Natural killer cell treated with Interleukin-12 subunit alpha and Interleukin-12 subunit beta and Interleukin-15 and Interleukin-18, amount 100 ng/mL, for 72 hours (primary cell): ENCODE results near the gene CYP4F2. TPM values are rescaled to one million over a fixed set of nuclear protein-coding genes. Genes with fewer than 3 reads are reported as not detected.
"Not testable (repeated sequence)": the region's sequence is repeated elsewhere in the genome, so short reads cannot be mapped to it uniquely, and the experiment has no call there.

Source experiments
- ATAC-seq, 2 donors: fragments of 150-1000 bp; cut with Tn5 transposase in 1 of 2; sonication (Bioruptor Pico), chemical (Tn5 transposase) in 1 of 2; 2 replicates each; pipeline ENCODE4 v1.10.0; 2021
- DNase-seq: peaks from one replicate; pipeline ENCODE4 v3.0.0; 2022; ENCODE audit warnings: low spot score
- H3K27ac Mint-ChIP-seq, 2 donors: 1 replicate in 1 of 2; 2 replicates in 1 of 2; pipeline ENCODE4 v1.8.0; 2022; ENCODE audit warnings: mixed read lengths in 2 of 2, mild to moderate bottlenecking in 1 of 2, moderate library complexity in 1 of 2
- H3K27me3 Mint-ChIP-seq, 2 donors: 1 replicate in 1 of 2; 2 replicates in 1 of 2; pipeline ENCODE4 v1.8.0; 2022; ENCODE audit warnings: mixed read lengths in 2 of 2
- H3K36me3 Mint-ChIP-seq: one replicate; pipeline ENCODE4 v1.8.0; 2022; ENCODE audit warnings: mixed read lengths
- H3K4me1 Mint-ChIP-seq, 2 donors: 1 replicate in 1 of 2; 2 replicates in 1 of 2; pipeline ENCODE4 v1.8.0; 2022; ENCODE audit warnings: low read depth in 2 of 2, mixed read lengths in 2 of 2, mild to moderate bottlenecking in 1 of 2
- H3K4me3 Mint-ChIP-seq: one replicate; pipeline ENCODE4 v1.8.0; 2022; ENCODE audit warnings: mixed read lengths
- H3K9me3 Mint-ChIP-seq: 2 replicates; pipeline ENCODE4 v1.8.0; 2022; ENCODE audit warnings: mixed read lengths
- total RNA-seq, 2 donors: library from RNA; stranded (reverse); gene quantifications; one replicate each; pipeline ENCODE4 v1.2.3, GENCODE V29; 2022

Gene CYP4F2
- total RNA-seq, 2 donors from 2014 or later = not detected

DNA sequence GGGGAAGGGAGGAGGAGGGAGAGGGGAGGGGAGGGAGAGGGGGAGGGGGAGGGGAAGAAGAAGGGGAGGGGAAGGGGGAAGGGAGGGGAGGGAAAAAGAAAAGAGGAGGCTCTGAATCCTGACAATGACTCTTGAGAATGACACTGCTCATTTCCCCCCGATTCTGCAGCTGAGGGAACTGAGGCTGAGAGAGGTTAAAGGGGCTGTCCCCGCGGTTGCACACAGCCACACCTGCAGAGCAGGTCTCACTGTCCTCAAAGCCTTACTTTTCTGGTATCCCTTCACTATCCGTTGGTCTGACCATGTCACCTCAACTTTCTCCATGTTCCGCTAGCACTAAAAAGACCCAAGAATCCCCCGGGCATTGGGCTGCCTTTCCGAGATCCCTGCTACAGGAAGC is 35.4 kb downstream of the CYP4F2 start:
- ATAC-seq (no peak), DNase-seq (no peak)
- Mint-ChIP-seq H3K9me3 (no peaks in the 10 kb centered on the region), H3K4me1 (no peaks in the 10 kb centered on the region), H3K27me3 (no peaks in the 10 kb centered on the region), H3K27ac (no peak overlapping the region), H3K36me3 (no peaks in the 10 kb centered on the region), H3K4me3 (no peak overlapping the region)

DNA sequence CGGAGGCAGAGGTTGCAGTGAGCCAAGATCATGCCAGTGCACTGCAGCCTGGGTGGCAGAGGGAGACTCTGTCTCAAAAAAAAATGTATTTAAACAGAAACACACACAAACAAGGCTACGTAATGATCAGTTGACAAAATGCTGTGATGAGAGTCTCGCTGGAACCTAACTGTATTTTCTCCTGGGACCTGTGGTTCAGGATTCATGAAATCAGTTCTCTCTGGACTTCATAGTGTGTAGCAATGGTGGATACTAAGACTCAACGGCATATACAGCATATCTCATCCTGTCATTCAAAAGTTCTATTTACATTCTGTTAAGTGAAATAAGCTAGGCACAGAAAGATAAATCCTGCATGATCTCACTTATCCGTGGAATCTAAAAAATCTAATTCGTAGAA is 37.4 kb downstream of the CYP4F2 start:
- Mint-ChIP-seq H3K4me3 (no peak overlapping the region), H3K36me3 (no peaks in the 10 kb centered on the region), H3K27ac (peak overlapping the region in 1 of 2 donors; percentile 49), H3K9me3 (no peaks in the 10 kb centered on the region), H3K27me3 (no peaks in the 10 kb centered on the region), H3K4me1 (no peaks in the 10 kb centered on the region)
- DNase-seq (no peak), ATAC-seq (no peak)

DNA sequence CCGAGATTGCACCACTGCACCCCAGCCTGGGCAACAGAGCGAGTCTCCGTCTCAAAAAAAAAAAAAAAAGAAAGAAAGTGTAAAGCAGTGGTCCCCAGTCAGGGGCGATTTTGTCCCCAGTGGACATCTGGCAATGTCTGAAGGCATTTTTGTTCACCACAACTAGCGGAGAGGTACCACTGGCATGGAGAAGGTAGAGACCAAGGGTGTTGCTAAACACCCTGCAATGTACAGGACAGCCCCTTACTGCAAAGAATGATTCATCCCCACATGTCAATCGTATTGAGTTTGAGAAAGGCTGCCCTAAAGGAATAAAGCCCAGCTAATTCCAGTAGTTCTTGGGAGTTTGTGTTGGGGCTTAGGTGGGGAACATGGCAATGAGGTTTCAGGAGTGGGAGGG is 38.7 kb downstream of the CYP4F2 start:
- Mint-ChIP-seq H3K27ac (no peak overlapping the region), H3K4me3 (no peak overlapping the region), H3K36me3 (no peaks in the 10 kb centered on the region), H3K27me3 (no peaks in the 10 kb centered on the region), H3K9me3 (no peaks in the 10 kb centered on the region), H3K4me1 (no peaks in the 10 kb centered on the region)
- ATAC-seq = no peak
- DNase-seq = no peak

GRCh38 chr19:15850385-15850784 is 47.5 kb downstream of the CYP4F2 start:
- Mint-ChIP-seq H3K9me3 (no peaks in the 10 kb centered on the region), H3K27ac (no peak overlapping the region), H3K27me3 (no peaks in the 10 kb centered on the region), H3K4me1 (peaks cover under 1 to 5% of the 10 kb centered on the region in 2 donors), H3K4me3 (no peak overlapping the region), H3K36me3 (no peaks in the 10 kb centered on the region)
- no peak for DNase-seq
- ATAC-seq = no peak

GRCh38 chr19:15846923-15847322 is 51.0 kb downstream of the CYP4F2 start:
- no peak overlapping the region for H3K4me3 Mint-ChIP-seq
- DNase-seq (no peak), ATAC-seq (no peak)
- H3K36me3 Mint-ChIP-seq = no peaks in the 10 kb centered on the region
- no peaks in the 10 kb centered on the region for H3K27me3 Mint-ChIP-seq
- peaks cover 23 to 26% of the 10 kb centered on the region in 2 donors for H3K4me1 Mint-ChIP-seq
- no peak overlapping the region for H3K27ac Mint-ChIP-seq
- H3K9me3 Mint-ChIP-seq = no peaks in the 10 kb centered on the region

DNA sequence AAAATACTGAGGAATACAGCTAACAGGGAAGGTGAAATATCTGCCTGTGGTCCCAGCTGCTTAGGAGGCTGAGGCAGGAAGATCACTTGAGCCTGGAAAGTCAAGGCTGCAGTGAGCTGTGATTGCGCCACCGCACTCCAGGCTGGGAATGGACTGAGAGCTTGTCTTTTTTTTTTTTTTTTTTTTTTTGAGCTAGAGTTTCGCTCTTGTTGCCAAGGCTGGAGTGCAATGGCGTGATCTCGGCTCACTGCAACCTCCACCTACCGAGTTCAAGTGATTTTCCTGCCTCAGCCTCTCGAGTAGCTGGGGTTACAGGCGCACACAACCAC is 54.0 kb downstream of the CYP4F2 start:
- DNase-seq, ATAC-seq, H3K36me3 Mint-ChIP-seq, H3K9me3 Mint-ChIP-seq, H3K27me3 Mint-ChIP-seq: not testable (repeated sequence)
- H3K4me3 Mint-ChIP-seq = peak overlapping the region; percentile 3
- H3K4me1 Mint-ChIP-seq = peaks cover 23 to 26% of the 10 kb centered on the region in 2 donors
- H3K27ac Mint-ChIP-seq = peak overlapping the region; percentile 17 to 59

- peaks cover 23 to 26% of the 10 kb centered on the region in 2 donors for H3K4me1 Mint-ChIP-seq
Measured at GRCh38 chr19:15843203-15843893, 54.5 kb downstream of the CYP4F2 start.

DNA sequence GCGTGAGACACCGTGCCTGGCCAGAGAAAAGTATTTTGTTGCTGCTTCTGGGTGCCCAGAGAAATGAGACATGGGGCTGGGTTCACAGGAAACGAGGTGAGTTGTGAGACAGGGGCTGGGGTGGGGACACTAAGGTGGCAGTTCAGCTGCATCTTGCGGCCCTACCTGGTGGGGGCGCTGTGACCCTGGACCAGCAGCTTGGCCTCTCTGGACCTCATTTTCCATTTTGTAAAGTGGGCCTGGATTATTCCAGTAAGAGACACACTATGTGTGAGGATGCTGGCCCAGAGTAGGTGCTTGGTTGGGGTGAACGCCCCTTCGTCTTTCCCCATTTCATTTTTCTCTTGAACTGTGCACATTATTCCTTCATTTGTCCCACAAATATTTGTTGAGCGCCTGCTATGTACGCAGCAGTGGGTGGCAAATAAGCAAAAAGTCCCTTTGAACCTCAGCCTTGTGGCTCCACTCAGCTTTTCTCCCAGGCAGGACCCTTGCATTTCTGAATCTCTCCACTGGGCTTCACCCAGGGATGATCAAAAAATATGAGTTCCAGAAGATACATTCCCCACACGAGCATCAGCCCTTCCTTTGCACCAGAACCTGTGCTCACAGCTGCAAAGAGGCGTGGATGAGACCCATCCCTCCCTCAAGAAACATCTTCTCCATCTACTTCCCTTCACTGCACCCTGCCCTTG is 55.9 kb downstream of the CYP4F2 start:
- Mint-ChIP-seq H3K4me3 (no peak overlapping the region), H3K36me3 (no peaks in the 10 kb centered on the region), H3K27me3 (no peaks in the 10 kb centered on the region), H3K9me3 (no peaks in the 10 kb centered on the region), H3K27ac (peak overlapping the region in 1 of 2 donors; percentile 32), H3K4me1 (peaks cover 30% of the 10 kb centered on the region in 2 donors)
- ATAC-seq (no peak), DNase-seq (no peak)

More at GRCh38 chr19:15843203-15843893, 54.5 kb downstream of the CYP4F2 start:
- no peaks in the 10 kb centered on the region for H3K36me3 Mint-ChIP-seq
- peak overlapping the region; percentile 17 to 59 for H3K27ac Mint-ChIP-seq
- ATAC-seq = no peak
- no peaks in the 10 kb centered on the region for H3K9me3 Mint-ChIP-seq
- H3K27me3 Mint-ChIP-seq = no peaks in the 10 kb centered on the region
- no peak for DNase-seq
- peak overlapping the region; percentile 3 for H3K4me3 Mint-ChIP-seq

DNA sequence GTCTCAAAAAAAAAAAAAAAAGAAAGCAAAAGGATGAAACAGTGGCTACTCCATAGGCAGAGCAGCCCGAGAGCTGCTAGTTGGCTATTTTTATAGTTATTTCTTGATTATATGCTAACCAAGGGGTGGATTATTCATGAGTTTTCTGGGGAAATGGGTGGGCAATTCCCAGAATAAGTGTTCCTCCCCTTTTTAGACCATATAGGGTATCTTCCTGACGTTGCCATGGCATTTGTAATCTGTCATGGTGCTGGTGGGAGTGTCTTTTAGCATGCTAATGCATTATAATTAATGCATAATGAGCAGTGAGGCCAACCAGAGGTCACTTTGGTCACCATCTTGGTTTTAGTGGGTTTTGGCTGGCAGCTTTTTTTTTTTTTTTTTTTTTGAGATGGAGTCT is 57.0 kb downstream of the CYP4F2 start:
- DNase-seq (no peak), ATAC-seq (no peak)
- H3K27ac Mint-ChIP-seq = no peak overlapping the region
- no peaks in the 10 kb centered on the region for H3K36me3 Mint-ChIP-seq
- peaks cover 2% of the 10 kb centered on the region for H3K9me3 Mint-ChIP-seq
- H3K4me3 Mint-ChIP-seq = no peak overlapping the region
- H3K4me1 Mint-ChIP-seq = peaks cover 33 to 38% of the 10 kb centered on the region in 2 donors
- H3K27me3 Mint-ChIP-seq = no peaks in the 10 kb centered on the region

GRCh38 chr19:15839888-15840287 is 58.0 kb downstream of the CYP4F2 start:
- not testable (repeated sequence) for ATAC-seq, H3K27ac Mint-ChIP-seq, H3K36me3 Mint-ChIP-seq, DNase-seq, H3K9me3 Mint-ChIP-seq, H3K27me3 Mint-ChIP-seq, H3K4me3 Mint-ChIP-seq
- H3K4me1 Mint-ChIP-seq = peaks cover 32 to 37% of the 10 kb centered on the region in 2 donors

- ATAC-seq = no peak
- Mint-ChIP-seq H3K9me3 (peaks cover 3% of the 10 kb centered on the region), H3K4me1 (peaks cover 22 to 28% of the 10 kb centered on the region in 2 donors), H3K36me3 (no peaks in the 10 kb centered on the region), H3K27ac (peak overlapping the region; percentile 8 to 27), H3K4me3 (peak overlapping the region; percentile 28), H3K27me3 (no peaks in the 10 kb centered on the region)
- no peak for DNase-seq
Measured at GRCh38 chr19:15838351-15838750, 59.5 kb downstream of the CYP4F2 start.

DNA sequence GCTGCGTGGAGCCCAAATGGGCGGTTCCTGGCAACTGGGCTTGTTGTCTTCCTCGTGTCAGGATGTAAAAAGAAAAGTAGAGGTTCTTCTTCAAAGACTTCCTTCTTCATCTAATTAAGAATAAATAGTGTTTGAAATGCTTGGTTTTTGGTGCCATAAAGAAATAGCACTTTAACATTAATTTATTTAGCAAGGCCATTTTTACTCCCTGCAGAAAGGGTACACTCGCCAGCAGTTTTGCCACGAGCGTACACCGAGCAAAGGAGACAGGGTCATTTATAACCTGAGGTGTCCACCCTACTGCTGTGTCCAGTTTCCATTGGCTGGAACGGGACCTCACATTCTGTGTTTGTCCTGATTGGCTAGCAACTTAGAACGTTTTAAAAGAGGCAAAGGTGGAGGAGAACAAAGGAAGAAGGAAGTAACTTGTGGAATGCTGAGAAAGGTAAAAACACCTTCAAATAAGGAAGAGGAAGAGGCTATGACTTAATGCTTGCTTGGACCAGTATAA is 60.6 kb downstream of the CYP4F2 start:
- Mint-ChIP-seq H3K36me3 (no peaks in the 10 kb centered on the region), H3K9me3 (peaks cover 3% of the 10 kb centered on the region), H3K27me3 (no peaks in the 10 kb centered on the region), H3K27ac (peak overlapping the region; percentile 92 to 98), H3K4me1 (peaks cover 17 to 22% of the 10 kb centered on the region in 2 donors), H3K4me3 (peak overlapping the region; percentile 89)
- no peak for DNase-seq
- ATAC-seq = peak; percentile 1 to 3

GRCh38 chr19:15836330-15837220 is 61.3 kb downstream of the CYP4F2 start:
- Mint-ChIP-seq H3K36me3 (no peaks in the 10 kb centered on the region), H3K27ac (peak overlapping the region; percentile 92 to 98)
- peak; percentile 97 to 98 for ATAC-seq

More at GRCh38 chr19:15836330-15837220, 61.3 kb downstream of the CYP4F2 start:
- H3K4me3 Mint-ChIP-seq = peak overlapping the region; percentile 89
- peaks cover 3% of the 10 kb centered on the region for H3K9me3 Mint-ChIP-seq
- DNase-seq = peak; percentile 96
- H3K4me1 Mint-ChIP-seq = peaks cover 15 to 19% of the 10 kb centered on the region in 2 donors
- H3K27me3 Mint-ChIP-seq = no peaks in the 10 kb centered on the region
